Endothelial cell of umbilical vein (primary cell): ENCODE data around the gene SLMAP. TPM values are rescaled to one million over a fixed set of nuclear protein-coding genes. Genes with fewer than 3 reads are reported as not detected.

Source experiments
- BruUV-seq: library from RNA; stranded (reverse); fragments of 400-500 nt; replicated peaks from 2 replicates; lab custom pipeline; 2021; lab: Mats Ljungman, UMichigan
- CTCF ChIA-PET: fragments of 300-600, 350-600 bp; sonication (Branson Sonifier 250); formaldehyde crosslinking; loops from one replicate; lab custom pipeline; 2021; ENCODE audit warnings: antibody characterized with exemption, inconsistent platforms; lab: Charles Lee
- POLR2A ChIA-PET: fragments of 300-600, 350-600 bp; sonication (Branson Sonifier 250); formaldehyde crosslinking; loops from one replicate; lab custom pipeline; 2021; ENCODE audit warnings: antibody characterized with exemption, inconsistent platforms; lab: Charles Lee
- DNase-seq: peaks from one replicate; pipeline ENCODE4 v3.0.0-alpha.2; 2011; ENCODE audit warnings: low read depth, low spot score
- FAIRE-seq: peaks from 2 replicates; lab custom pipeline; 2011; peaks lifted over from hg19 to GRCh38; lab: Jason Lieb, UNC
- H2AFZ ChIP-seq: 2 replicates; pipeline ENCODE4 v1.6.0; 2012; ENCODE audit warnings: low read depth, low read length, control low read depth, inconsistent platforms
- H3K27ac ChIP-seq: 2 replicates; pipeline ENCODE4 v1.5.1; 2011; ENCODE audit warnings: low read depth, mild to moderate bottlenecking, control low read depth, low read length, moderate library complexity; ENCODE audit not compliant: insufficient read depth
- H3K27me3 ChIP-seq, 2 experiments: 2 replicates each; pipeline versions ENCODE4 v1.6.0 to v1.6.1; 2011; ENCODE audit warnings: low read length in 2 of 2, mixed read lengths in 1 of 2; ENCODE audit not compliant: control insufficient read depth in 2 of 2, insufficient read depth in 2 of 2
- H3K36me3 ChIP-seq, 2 experiments: 2 replicates in 1 of 2; 3 replicates in 1 of 2; pipeline ENCODE4 v1.5.1; 2011; ENCODE audit warnings: low read length in 2 of 2, mild to moderate bottlenecking in 1 of 2, moderate library complexity in 1 of 2; ENCODE audit not compliant: control insufficient read depth in 2 of 2, insufficient read depth in 2 of 2; ENCODE audit errors: extremely low read depth in 1 of 2
- H3K4me1 ChIP-seq: 3 replicates; pipeline ENCODE4 v1.5.1; 2011; ENCODE audit warnings: mild to moderate bottlenecking, low read length; ENCODE audit not compliant: control insufficient read depth, insufficient read depth; ENCODE audit errors: extremely low read depth
- H3K4me2 ChIP-seq: 2 replicates; pipeline ENCODE4 v1.6.1; 2011; ENCODE audit warnings: low read length, control low read depth, mixed read lengths; ENCODE audit not compliant: insufficient read depth
- H3K4me3 ChIP-seq, 3 experiments: fragments of 200-600 bp in 1 of 3; sonication (generic), shearing (Covaris generic) in 1 of 3; replicated peaks in 1 of 3; 2 replicates each; pipeline ENCODE4 v1.5.1; 2011 to 2016; ENCODE audit warnings: control low read depth in 3 of 3, low read length in 3 of 3, mild to moderate bottlenecking in 2 of 3, inconsistent platforms in 1 of 3, low read depth in 1 of 3, moderate library complexity in 1 of 3; ENCODE audit not compliant: insufficient read depth in 1 of 3
- H3K79me2 ChIP-seq: 2 replicates; pipeline ENCODE4 v1.6.0; 2012; ENCODE audit warnings: low read length, inconsistent platforms; ENCODE audit not compliant: control insufficient read depth, insufficient read depth
- H3K9ac ChIP-seq: replicated peaks from 2 replicates; pipeline ENCODE3; 2011; ENCODE audit warnings: low read length, control low read depth; ENCODE audit not compliant: insufficient read depth; ENCODE audit errors: extremely low read depth
- H3K9me1 ChIP-seq: replicated peaks from 3 replicates; pipeline ENCODE4 v1.6.0; 2011; ENCODE audit warnings: mild to moderate bottlenecking, low read length; ENCODE audit not compliant: control insufficient read depth, insufficient read depth; ENCODE audit errors: extremely low read depth
- H3K9me3 ChIP-seq: replicated peaks from 2 replicates; pipeline ENCODE4 v1.5.1; 2012; ENCODE audit warnings: low read length, inconsistent platforms; ENCODE audit not compliant: control insufficient read depth, insufficient read depth
- H4K20me1 ChIP-seq: replicated peaks from 2 replicates; pipeline ENCODE3; 2011; ENCODE audit warnings: mild to moderate bottlenecking, low read length; ENCODE audit not compliant: control insufficient read depth, insufficient read depth; ENCODE audit errors: extremely low read depth
- EZH2 ChIP-seq: IDR thresholded peaks from 2 replicates; pipeline ENCODE4 v1.6.1; 2012; ENCODE audit warnings: borderline replicate concordance, low read depth, mild to moderate bottlenecking, moderate library complexity, low read length, inconsistent platforms; ENCODE audit not compliant: severe bottlenecking
- FOS ChIP-seq: IDR thresholded peaks from 2 replicates; pipeline ENCODE4 v1.6.1; 2011; ENCODE audit warnings: mild to moderate bottlenecking, low read length, moderate library complexity, borderline replicate concordance; ENCODE audit not compliant: insufficient read depth
- GATA2 ChIP-seq: IDR thresholded peaks from 2 replicates; pipeline ENCODE4 v1.7.0; 2011; ENCODE audit warnings: low read depth, mild to moderate bottlenecking, moderate library complexity, mixed read lengths, low read length; ENCODE audit not compliant: insufficient read length, insufficient read depth
- JUN ChIP-seq: IDR thresholded peaks from 2 replicates; pipeline ENCODE4 v1.6.1; 2011; ENCODE audit warnings: borderline replicate concordance, low read depth; ENCODE audit not compliant: insufficient read length, insufficient read depth
- MYC ChIP-seq: IDR thresholded peaks from one replicate; pipeline ENCODE4 v1.6.1; 2011; ENCODE audit warnings: mild to moderate bottlenecking, low read depth, low read length
- POLR2A ChIP-seq: IDR thresholded peaks from 2 replicates; pipeline ENCODE4 v1.6.1; 2012; ENCODE audit warnings: low read depth, mild to moderate bottlenecking, control low read depth, low read length
- POLR2AphosphoS5 ChIP-seq: IDR thresholded peaks from 2 replicates; pipeline ENCODE4 v1.6.1; 2012; ENCODE audit warnings: low read depth, mild to moderate bottlenecking, control low read depth, low read length, moderate library complexity; ENCODE audit not compliant: insufficient read depth
- dilution Hi-C: fragments of 300-500 bp; cut with MboI; formaldehyde crosslinking; loops from one replicate; pipeline ENCODE4 v1.15.0; 2019; ENCODE audit warnings: low sequenced_read_pairs; ENCODE audit not compliant: extremely low pct_ligation_motif_present
- intact Hi-C: fragments of 100-400 bp; cut with micrococcal nuclease; formaldehyde crosslinking; loops from one replicate; pipeline ENCODE4 v1.10.0; 2022
- polyA plus RNA-seq, 4 experiments: library from polyadenylated mRNA; depleted of rRNA in 3 of 4; stranded (reverse) in 3 of 4; unstranded in 1 of 4; fragments of >200 nt; gene quantifications; 2 replicates each; pipeline versions ENCODE4 v1.2.1 to v1.2.3, GENCODE V29; 2011 to 2012; ENCODE audit warnings: missing spikeins in 1 of 4
- total RNA-seq: library from RNA; stranded (reverse); gene quantifications from 2 replicates; pipeline ENCODE4 v1.2.3, GENCODE V29; 2021
- TF ChIP-seq, protein P1 (sequence below): IDR thresholded peaks from 2 replicates; pipeline ENCODE4 v1.6.1; 2011; ENCODE audit not compliant: insufficient read depth, insufficient read length
- TF ChIP-seq, protein P2 (sequence below), 2 donors: IDR thresholded peaks; 1 replicate in 1 of 2; 2 replicates in 1 of 2; pipeline ENCODE4 v1.5.1; 2011; ENCODE audit warnings: low read length in 2 of 2, mild to moderate bottlenecking in 2 of 2, moderate library complexity in 2 of 2, control low read depth in 1 of 2, inconsistent platforms in 1 of 2, low read depth in 1 of 2; ENCODE audit not compliant: insufficient read depth in 1 of 2; ENCODE audit errors: extremely low read depth in 1 of 2

Gene SLMAP
- total and polyA plus RNA-seq, 2 donors (not counting 3 experiments of a cell fraction or from before 2014, with no cell fraction given) = 9.8 to 54.7 TPM

DNA sequence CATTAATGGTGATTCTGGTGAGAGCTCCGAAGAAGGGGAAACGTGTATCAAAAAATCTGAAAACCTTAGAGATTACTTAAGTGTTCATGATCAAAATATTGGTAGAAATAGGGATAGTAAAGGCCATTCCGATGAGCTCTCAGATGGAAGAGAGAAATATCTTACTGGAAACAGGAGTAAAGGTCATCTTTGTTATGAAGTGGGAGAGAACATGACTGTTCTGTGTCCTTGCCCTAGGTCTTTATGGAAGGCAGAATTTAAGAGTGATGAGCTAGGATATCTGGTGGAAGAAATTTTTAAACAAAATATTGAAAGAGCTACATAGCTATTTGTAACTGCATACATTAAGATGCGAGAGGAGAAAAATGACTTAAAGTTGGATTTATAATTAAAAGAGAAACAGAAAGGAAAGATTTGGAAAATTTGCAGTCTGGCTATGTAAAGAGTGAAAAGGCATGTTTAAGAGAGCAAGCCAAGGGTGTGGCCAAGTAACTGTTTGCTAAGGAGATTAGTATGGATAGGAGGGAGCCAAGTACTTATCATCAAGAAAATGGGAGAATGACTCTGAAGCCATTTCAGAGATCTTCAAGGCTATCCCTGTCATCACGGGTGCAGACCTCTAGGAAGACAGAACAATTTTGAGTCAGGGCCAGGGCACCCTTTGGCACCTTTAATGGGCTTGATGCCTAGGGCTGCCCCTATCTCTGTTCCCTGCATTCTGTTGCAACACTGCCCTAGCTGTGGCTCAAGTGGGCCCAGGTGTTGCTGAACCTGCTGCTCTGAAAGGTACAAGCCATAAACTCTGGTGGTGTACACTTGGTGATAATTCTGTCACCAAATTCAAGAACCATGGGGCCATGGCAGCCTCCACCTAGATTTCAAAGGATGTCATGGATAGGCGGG lies 27.3 kb downstream of the SLMAP start:
- dilution Hi-C loops (no loop called here), intact Hi-C loops (no loop called here)
- no peak for DNase-seq
- CTCF ChIA-PET = interaction anchor here (1.0 kb wide), 1 partner anchor 10 kb away, joined by 4 read pairs; no protein-coding TSS in a partner anchor
- Histone ChIP-seq H3K9ac (no peak overlapping the region), H2AFZ (no peak overlapping the region), H3K27me3 (no peaks in the 10 kb centered on the region), H3K9me3 (no peaks in the 10 kb centered on the region), H3K4me1 (peaks cover 5% of the 10 kb centered on the region), H3K79me2 (peaks cover 62% of the 10 kb centered on the region), H3K4me2 (no peak overlapping the region), H3K27ac (no peak overlapping the region), H3K4me3 (no peak overlapping the region), H4K20me1 (peaks cover 6% of the 10 kb centered on the region), H3K9me1 (no peaks in the 10 kb centered on the region), H3K36me3 (no peaks in the 10 kb centered on the region)
- BruUV-seq = no TSS peak
- POLR2A ChIA-PET = interaction anchor here (0.6 kb wide), 1 partner anchor 503 kb away, joined by 4 read pairs; no protein-coding TSS in a partner anchor
- TF ChIP-seq MYC = no peak
- no peak for TF ChIP-seq FOS
- TF ChIP-seq, protein P1, sequence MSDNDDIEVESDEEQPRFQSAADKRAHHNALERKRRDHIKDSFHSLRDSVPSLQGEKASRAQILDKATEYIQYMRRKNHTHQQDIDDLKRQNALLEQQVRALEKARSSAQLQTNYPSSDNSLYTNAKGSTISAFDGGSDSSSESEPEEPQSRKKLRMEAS = no peak
- no peak for TF ChIP-seq POLR2AphosphoS5
- TF ChIP-seq GATA2 = no peak
- TF ChIP-seq, protein P2, sequence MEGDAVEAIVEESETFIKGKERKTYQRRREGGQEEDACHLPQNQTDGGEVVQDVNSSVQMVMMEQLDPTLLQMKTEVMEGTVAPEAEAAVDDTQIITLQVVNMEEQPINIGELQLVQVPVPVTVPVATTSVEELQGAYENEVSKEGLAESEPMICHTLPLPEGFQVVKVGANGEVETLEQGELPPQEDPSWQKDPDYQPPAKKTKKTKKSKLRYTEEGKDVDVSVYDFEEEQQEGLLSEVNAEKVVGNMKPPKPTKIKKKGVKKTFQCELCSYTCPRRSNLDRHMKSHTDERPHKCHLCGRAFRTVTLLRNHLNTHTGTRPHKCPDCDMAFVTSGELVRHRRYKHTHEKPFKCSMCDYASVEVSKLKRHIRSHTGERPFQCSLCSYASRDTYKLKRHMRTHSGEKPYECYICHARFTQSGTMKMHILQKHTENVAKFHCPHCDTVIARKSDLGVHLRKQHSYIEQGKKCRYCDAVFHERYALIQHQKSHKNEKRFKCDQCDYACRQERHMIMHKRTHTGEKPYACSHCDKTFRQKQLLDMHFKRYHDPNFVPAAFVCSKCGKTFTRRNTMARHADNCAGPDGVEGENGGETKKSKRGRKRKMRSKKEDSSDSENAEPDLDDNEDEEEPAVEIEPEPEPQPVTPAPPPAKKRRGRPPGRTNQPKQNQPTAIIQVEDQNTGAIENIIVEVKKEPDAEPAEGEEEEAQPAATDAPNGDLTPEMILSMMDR (IDR thresholded peaks at IDR 0.05; ENCODE audit: extremely low read depth in 1 of 2, insufficient read depth in 1 of 2, low read depth in 1 of 2, low read length in 2 of 2) = no peak
- TF ChIP-seq JUN = no peak
- TF ChIP-seq POLR2A = no peak
- TF ChIP-seq EZH2 = no peak
- no peak for FAIRE-seq
